CD4-positive, alpha-beta T cell treated with Interferon alpha-2 for 1 hour (primary cell): ENCODE results near the gene VWA5B2.

ENCODE experiments used
- DNase-seq, 2 donors: peaks; one replicate each; pipeline ENCODE4 v3.0.0-alpha.2; 2020 to 2022

VWA5B2 gene

DNA sequence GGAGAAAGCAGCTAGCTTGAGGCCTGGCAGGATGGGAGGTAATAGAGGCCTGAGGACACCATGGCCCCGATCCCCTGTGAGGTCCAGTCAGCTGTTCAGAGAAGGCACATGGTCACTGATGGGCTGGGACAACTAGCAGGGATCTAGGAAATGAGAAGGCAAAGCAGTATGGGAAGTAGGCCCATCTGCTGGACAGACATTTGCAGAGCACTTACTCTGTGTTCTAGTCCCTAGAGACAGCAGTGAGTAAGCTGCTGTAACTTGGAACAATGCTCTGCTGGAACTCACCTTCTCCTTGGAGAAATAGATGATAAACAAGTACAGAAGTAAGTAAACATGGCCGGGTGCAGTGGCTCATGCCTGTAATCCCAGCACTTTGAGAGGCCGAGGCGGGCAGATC is 53.6 kb downstream of the VWA5B2 start:
- DNase-seq = no peak

DNA sequence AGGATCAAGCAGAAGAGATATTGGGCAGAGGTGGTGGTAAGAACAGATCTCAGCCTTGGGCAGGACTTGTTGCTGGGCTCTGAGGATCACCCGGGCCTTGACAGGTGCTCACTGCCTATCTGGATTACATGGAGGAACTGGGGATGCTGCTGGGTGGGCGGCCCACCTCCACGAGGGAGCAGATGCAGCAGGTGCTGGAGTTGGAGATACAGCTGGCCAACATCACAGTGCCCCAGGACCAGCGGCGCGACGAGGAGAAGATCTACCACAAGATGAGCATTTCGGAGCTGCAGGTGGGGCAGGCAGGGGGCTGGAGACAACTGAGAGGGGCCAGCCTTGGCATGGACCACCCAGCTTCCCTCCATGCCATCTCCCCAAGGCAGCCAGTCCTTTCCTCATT is 54.3 kb downstream of the VWA5B2 start:
- no peak for DNase-seq

DNA sequence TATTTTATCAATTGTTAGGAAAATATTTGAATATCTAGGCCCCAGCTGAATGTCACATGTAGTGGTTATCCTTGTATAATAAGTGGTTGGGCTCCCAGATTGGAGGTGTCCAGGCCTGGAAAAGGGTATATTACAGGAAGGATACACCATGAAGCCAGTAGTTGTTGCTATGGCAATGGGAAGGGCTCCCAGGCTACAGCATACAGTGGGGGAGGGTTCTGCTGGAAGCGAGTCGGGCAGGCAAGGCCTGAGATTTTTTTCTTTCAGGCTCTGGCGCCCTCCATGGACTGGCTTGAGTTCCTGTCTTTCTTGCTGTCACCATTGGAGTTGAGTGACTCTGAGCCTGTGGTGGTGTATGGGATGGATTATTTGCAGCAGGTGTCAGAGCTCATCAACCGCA is 55.3 kb downstream of the VWA5B2 start:
- peak; percentile 10 to 32 for DNase-seq

DNA sequence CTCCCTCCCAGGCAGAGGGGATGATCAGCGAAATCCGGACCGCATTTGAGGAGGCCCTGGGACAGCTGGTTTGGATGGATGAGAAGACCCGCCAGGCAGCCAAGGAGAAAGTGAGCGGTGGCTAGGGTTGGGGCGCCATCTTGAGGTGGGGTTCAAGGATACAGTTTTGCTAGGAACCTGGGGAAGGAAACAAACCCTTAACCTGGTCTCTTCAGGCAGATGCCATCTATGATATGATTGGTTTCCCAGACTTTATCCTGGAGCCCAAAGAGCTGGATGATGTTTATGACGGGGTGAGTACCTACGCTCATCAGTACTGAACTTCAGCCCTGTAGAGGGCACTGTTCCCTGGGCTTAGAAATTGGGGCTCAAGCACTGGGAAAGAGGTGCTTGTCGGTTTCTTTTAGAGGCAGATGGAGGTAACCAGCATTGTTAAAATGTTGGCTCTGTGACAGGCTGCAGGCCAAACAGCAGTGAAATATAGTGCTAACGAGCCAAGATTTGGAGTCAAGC is 60.1 kb downstream of the VWA5B2 start:
- DNase-seq = peak; percentile 33 to 61

DNA sequence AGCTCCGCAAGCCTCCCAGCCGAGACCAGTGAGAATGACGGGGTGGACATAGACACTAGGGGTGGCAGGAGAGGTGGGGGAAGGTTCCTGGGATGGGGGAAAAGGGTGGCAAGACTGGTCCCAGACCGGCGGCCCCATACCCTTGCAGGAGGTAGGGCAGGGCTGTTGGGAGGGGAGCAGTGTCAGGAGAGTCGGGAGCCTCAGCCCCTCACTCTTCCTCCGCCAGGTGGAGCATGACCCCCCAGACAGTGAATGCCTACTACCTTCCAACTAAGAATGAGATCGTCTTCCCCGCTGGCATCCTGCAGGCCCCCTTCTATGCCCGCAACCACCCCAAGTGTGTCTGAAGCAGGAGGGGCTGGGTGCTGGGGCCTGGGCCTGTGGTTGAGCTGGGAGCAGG is 60.9 kb downstream of the VWA5B2 start:
- DNase-seq = no peak

DNA sequence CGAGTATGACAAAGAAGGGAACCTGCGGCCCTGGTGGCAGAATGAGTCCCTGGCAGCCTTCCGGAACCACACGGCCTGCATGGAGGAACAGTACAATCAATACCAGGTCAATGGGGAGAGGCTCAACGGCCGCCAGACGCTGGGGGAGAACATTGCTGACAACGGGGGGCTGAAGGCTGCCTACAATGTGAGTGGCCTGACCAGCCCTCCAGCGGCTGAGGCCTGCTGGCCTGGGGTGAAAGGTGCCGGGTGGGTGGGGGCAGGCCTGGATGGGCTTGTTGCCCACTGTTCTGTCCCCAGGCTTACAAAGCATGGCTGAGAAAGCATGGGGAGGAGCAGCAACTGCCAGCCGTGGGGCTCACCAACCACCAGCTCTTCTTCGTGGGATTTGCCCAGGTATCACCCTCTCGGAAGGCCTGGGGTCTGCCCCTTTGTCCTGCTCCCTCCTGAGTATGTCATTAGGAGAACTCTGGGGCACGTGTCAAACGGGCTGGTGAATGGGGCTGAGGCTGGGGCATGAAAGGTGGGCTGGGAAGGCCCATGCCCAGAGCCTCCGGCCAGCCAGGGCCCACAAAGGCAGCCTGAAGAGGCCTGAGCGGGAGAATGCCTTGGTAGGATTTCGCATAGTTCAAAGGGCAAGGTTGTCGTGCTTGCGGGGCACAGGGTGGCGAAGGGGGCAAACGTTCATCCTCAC is 61.8 kb downstream of the VWA5B2 start:
- no peak for DNase-seq
